NCI-H2196 treated with DMSO at 0.1 percent for 48 hours (cell line): ENCODE results near the gene SLC37A3.
A peak's percentile ranks its signal among the peaks of the same experiment; 100 is the strongest.
"Not testable (repeated sequence)": the region's sequence is repeated elsewhere in the genome, so short reads cannot be mapped to it uniquely, and the experiment has no call there.

Experiments used
- DNase-seq: peaks from one replicate; lab custom pipeline; 2025; ENCODE audit not compliant: unreplicated experiment; lab: John Stamatoyannopoulos, UW

Gene SLC37A3

GRCh38 chr7:140349144-140349771 lies 49.1 kb downstream of the SLC37A3 start:
- DNase-seq, result no peak

GRCh38 chr7:140348161-140348849 lies 50.0 kb downstream of the SLC37A3 start:
- DNase-seq, result no peak

GRCh38 chr7:140347218-140347617 lies 51.1 kb downstream of the SLC37A3 start:
- no peak for DNase-seq

- DNase-seq, result no peak
Observed at GRCh38 chr7:140345426-140345825, 52.9 kb downstream of the SLC37A3 start.

GRCh38 chr7:140342727-140343514 lies 55.4 kb downstream of the SLC37A3 start:
- DNase-seq, result peak; percentile 31

- not testable (repeated sequence) for DNase-seq
Observed at GRCh38 chr7:140338959-140339358, 59.4 kb downstream of the SLC37A3 start.

GRCh38 chr7:140334341-140335057 lies 63.8 kb downstream of the SLC37A3 start:
- no peak for DNase-seq

- DNase-seq, result no peak
Observed at GRCh38 chr7:140333686-140334085, 64.6 kb downstream of the SLC37A3 start.

- no peak for DNase-seq
Observed at GRCh38 chr7:140333223-140333622, 65.1 kb downstream of the SLC37A3 start.

GRCh38 chr7:140330595-140330994 lies 67.7 kb downstream of the SLC37A3 start:
- DNase-seq, result no peak

GRCh38 chr7:140330128-140330527 lies 68.2 kb downstream of the SLC37A3 start:
- DNase-seq, result no peak

GRCh38 chr7:140327261-140327661 lies 71.1 kb downstream of the SLC37A3 start:
- no peak for DNase-seq

- peak; percentile 50 for DNase-seq
Observed at GRCh38 chr7:140326116-140326928, 72.0 kb downstream of the SLC37A3 start.

GRCh38 chr7:140325600-140325999 lies 72.7 kb downstream of the SLC37A3 start:
- no peak for DNase-seq

- no peak for DNase-seq
Observed at GRCh38 chr7:140324714-140325113, 73.6 kb downstream of the SLC37A3 start.

- no peak for DNase-seq
Observed at GRCh38 chr7:140322759-140323158, 75.6 kb downstream of the SLC37A3 start.

- DNase-seq, result not testable (repeated sequence)
Observed at GRCh38 chr7:140320078-140320477, 78.3 kb downstream of the SLC37A3 start.

GRCh38 chr7:140317999-140318398 lies 80.3 kb downstream of the SLC37A3 start:
- DNase-seq, result no peak

GRCh38 chr7:140317597-140317996 lies 80.7 kb downstream of the SLC37A3 start:
- DNase-seq, result no peak

- DNase-seq, result peak; percentile 52
Observed at GRCh38 chr7:140316165-140316661, 82.1 kb downstream of the SLC37A3 start.
